B cell (primary cell): ENCODE measurements around the gene RFC2. TPM values are rescaled to one million over a fixed set of nuclear protein-coding genes. Genes with fewer than 3 reads are reported as not detected.
A peak's percentile ranks its signal among the peaks of the same experiment; 100 is the strongest.

Experiments
- ATAC-seq: fragments of 200-7000 bp; cut with Tn5 transposase; one replicate; pipeline ENCODE4 v1.10.0; 2021; ENCODE audit warnings: low read depth, mild to moderate bottlenecking, moderate number of reproducible peaks, moderate library complexity
- CTCF ChIA-PET: fragments of 350-600 bp; sonication (Branson Sonifier 250); formaldehyde crosslinking; loops from one replicate; lab custom pipeline; 2021; ENCODE audit warnings: antibody characterized with exemption, inconsistent platforms; lab: Charles Lee
- POLR2A ChIA-PET: fragments of 350-600 bp; sonication (Branson Sonifier 250); formaldehyde crosslinking; loops from one replicate; lab custom pipeline; 2021; ENCODE audit warnings: antibody characterized with exemption; lab: Charles Lee
- DNase-seq: peaks from one replicate; pipeline ENCODE4 v3.0.0; 2013
- H2AFZ ChIP-seq: 2 replicates; pipeline ENCODE4 v1.6.1; 2012; ENCODE audit warnings: mild to moderate bottlenecking, low read depth, low read length; ENCODE audit not compliant: insufficient read depth, poor library complexity, severe bottlenecking
- H3K27ac ChIP-seq, 2 donors: 1 replicate in 1 of 2; 2 replicates in 1 of 2; pipeline ENCODE4 v1.5.1; 2012 to 2013; ENCODE audit warnings: low read length in 2 of 2, mild to moderate bottlenecking in 2 of 2, moderate library complexity in 1 of 2
- H3K27me3 ChIP-seq, 4 experiments: fragments of 200-600 bp in 1 of 4; sonication (generic) in 1 of 4; replicated peaks in 1 of 4; 1 replicate in 2 of 4; 2 replicates in 2 of 4; pipeline versions ENCODE4 v1.6.1 to v1.7.0; 2013 to 2016; ENCODE audit warnings: low read length in 3 of 4, mild to moderate bottlenecking in 2 of 4, mixed read lengths in 1 of 4, moderate library complexity in 1 of 4; ENCODE audit not compliant: insufficient read depth in 4 of 4, control insufficient read depth in 3 of 4; ENCODE audit errors: control extremely low read depth in 1 of 4
- H3K36me3 ChIP-seq, 2 experiments: replicated peaks in 1 of 2; 1 replicate in 1 of 2; 2 replicates in 1 of 2; pipeline versions ENCODE4 v1.6.1 to v1.7.1; 2013; ENCODE audit warnings: low read length in 1 of 2; ENCODE audit not compliant: insufficient read depth in 2 of 2, control insufficient read depth in 1 of 2; ENCODE audit errors: control extremely low read depth in 1 of 2, extremely low read depth in 1 of 2
- H3K4me1 ChIP-seq, 2 donors: fragments of 200-600 bp in 1 of 2; sonication (generic) in 1 of 2; 1 replicate in 1 of 2; 2 replicates in 1 of 2; pipeline versions ENCODE4 v1.5.1 to v1.6.1; 2013 to 2017; ENCODE audit warnings: low read length in 2 of 2; ENCODE audit not compliant: control insufficient read depth in 2 of 2, insufficient read depth in 2 of 2
- H3K4me2 ChIP-seq: replicated peaks from 2 replicates; pipeline ENCODE3; 2012; ENCODE audit warnings: mild to moderate bottlenecking, low read depth, low read length; ENCODE audit not compliant: poor library complexity, severe bottlenecking
- H3K4me3 ChIP-seq, 5 experiments: fragments of 200-600 bp in 1 of 5; sonication (generic) in 1 of 5; 1 replicate in 3 of 5; 2 replicates in 2 of 5; pipeline versions ENCODE4 v1.5.1 to v1.7.0; 2011 to 2016; ENCODE audit warnings: low read length in 4 of 5, mild to moderate bottlenecking in 4 of 5, low read depth in 2 of 5, control low read depth in 1 of 5, moderate library complexity in 1 of 5; ENCODE audit not compliant: insufficient read depth in 1 of 5; ENCODE audit errors: control extremely low read depth in 1 of 5, extremely low read depth in 1 of 5
- H3K79me2 ChIP-seq: fragments of 200-600 bp; sonication (generic); one replicate; pipeline ENCODE4 v1.6.0; 2016; ENCODE audit warnings: low read length; ENCODE audit not compliant: control insufficient read depth, insufficient read depth
- H3K9ac ChIP-seq: fragments of 200-600 bp; sonication (generic); 2 replicates; pipeline ENCODE4 v1.6.1; 2017; ENCODE audit warnings: mild to moderate bottlenecking, low read length, moderate library complexity
- H3K9me3 ChIP-seq, 3 donors: one replicate each; pipeline versions ENCODE4 v1.6.1 to v1.7.1; 2013; ENCODE audit warnings: low read length in 2 of 3; ENCODE audit not compliant: control insufficient read depth in 2 of 3, insufficient read depth in 1 of 3; ENCODE audit errors: control extremely low read depth in 1 of 3
- H4K20me1 ChIP-seq: 2 replicates; pipeline ENCODE4 v1.6.0; 2012; ENCODE audit warnings: mild to moderate bottlenecking, low read length; ENCODE audit not compliant: insufficient read depth, control insufficient read depth, poor library complexity, severe bottlenecking
- H3K27ac Mint-ChIP-seq: one replicate; pipeline ENCODE4 v1.8.0; 2021; ENCODE audit warnings: mixed read lengths
- H3K27me3 Mint-ChIP-seq: one replicate; pipeline ENCODE4 v1.8.0; 2021; ENCODE audit warnings: mixed read lengths
- H3K4me1 Mint-ChIP-seq: one replicate; pipeline ENCODE4 v1.8.0; 2021; ENCODE audit warnings: mixed read lengths
- H3K4me3 Mint-ChIP-seq: one replicate; pipeline ENCODE4 v1.8.0; 2021; ENCODE audit warnings: mixed read lengths
- H3K9me3 Mint-ChIP-seq: one replicate; pipeline ENCODE4 v1.8.0; 2022; ENCODE audit warnings: mixed read lengths; ENCODE audit not compliant: insufficient read depth
- CTCF ChIP-seq: fragments of 200-600 bp; IDR thresholded peaks from one replicate; pipeline ENCODE4 v1.8.0; 2022; ENCODE audit warnings: antibody characterized with exemption, mild to moderate bottlenecking
- EZH2 ChIP-seq: IDR thresholded peaks from 2 replicates; pipeline ENCODE4 v1.6.1; 2012; ENCODE audit warnings: borderline replicate concordance, low read depth, mild to moderate bottlenecking, moderate library complexity, low read length; ENCODE audit not compliant: insufficient read depth, poor library complexity, severe bottlenecking
- WGBS: methylation state at CpG from one replicate; pipeline ENCODE4 v1.1.5; 2013; ENCODE audit warnings: missing lambda C conversion rate; ENCODE audit not compliant: insufficient coverage; 5-methylcytosine and 5-hydroxymethylcytosine counted together
- intact Hi-C: fragments of 100-400 bp; cut with micrococcal nuclease; formaldehyde crosslinking; loops from one replicate; pipeline ENCODE4 v1.10.0; 2022
- polyA plus RNA-seq: library from polyadenylated mRNA; depleted of rRNA; stranded (reverse); fragments of >200 nt; gene quantifications from 2 replicates; pipeline ENCODE4 v1.2.3, GENCODE V29; 2012
- total RNA-seq, 2 donors: library from RNA; stranded (reverse); fragments of 120-200 nt in 1 of 2; gene quantifications; 1 replicate in 1 of 2; 2 replicates in 1 of 2; pipeline versions ENCODE4 v1.2.3 to v1.2.4, GENCODE V29; 2013 to 2022

The RFC2 gene
- total and polyA plus RNA-seq, 2 donors (not counting 1 experiment from before 2014, with no cell fraction given): 20.2 to 36.4 TPM

GRCh38 chr7:74194686-74195085, 59.5 kb downstream of the RFC2 start:
- no peak overlapping the region for H3K27ac ChIP-seq

GRCh38 chr7:74193913-74194312, 60.3 kb downstream of the RFC2 start:
- Histone ChIP-seq H3K27ac (no peak overlapping the region), H3K27me3 (no peaks in the 10 kb centered on the region), H3K36me3 (peaks cover 2 to 58% of the 10 kb centered on the region in 2 experiments), H3K9me3 (no peaks in the 10 kb centered on the region), H2AFZ (no peak overlapping the region), H3K9ac (no peak overlapping the region), H4K20me1 (peaks cover 44% of the 10 kb centered on the region), H3K4me1 (no peaks in the 10 kb centered on the region), H3K79me2 (peaks cover 29% of the 10 kb centered on the region), H3K4me3 (no peak overlapping the region), H3K4me2 (no peak overlapping the region)
- Mint-ChIP-seq H3K9me3 (no peaks in the 10 kb centered on the region), H3K4me1 (no peaks in the 10 kb centered on the region), H3K27me3 (no peaks in the 10 kb centered on the region), H3K27ac (no peak overlapping the region), H3K4me3 (no peak overlapping the region)
- intact Hi-C loops: no loop called here
- ChIA-PET CTCF (interaction anchor here (1.2 to 1.5 kb wide), 5 partner anchors 9 to 207 kb away, joined by 3 to 8 read pairs (median 3); no protein-coding TSS in a partner anchor), POLR2A (no interaction called here)
- TF ChIP-seq CTCF: no peak
- TF ChIP-seq EZH2: no peak
- no peak for ATAC-seq
- no peak for DNase-seq
- 95% methylated on average over 5 of the region's 7 CpGs for WGBS

More at GRCh38 chr7:74194686-74195085, 59.5 kb downstream of the RFC2 start:
- H3K9ac ChIP-seq: no peak overlapping the region
- H3K27ac Mint-ChIP-seq: peak overlapping the region; percentile 10
- peaks cover 21% of the 10 kb centered on the region for H3K79me2 ChIP-seq
- no peaks in the 10 kb centered on the region for H3K27me3 ChIP-seq
- no peak overlapping the region for H3K4me3 Mint-ChIP-seq
- ATAC-seq (no peak), DNase-seq (no peak)
- H3K4me2 ChIP-seq: no peak overlapping the region
- no peak for TF ChIP-seq EZH2
- TF ChIP-seq CTCF: no peak
- no peaks in the 10 kb centered on the region for H3K9me3 Mint-ChIP-seq
- H3K9me3 ChIP-seq: no peaks in the 10 kb centered on the region
- H4K20me1 ChIP-seq: peaks cover 36% of the 10 kb centered on the region
- intact Hi-C loops: no loop called here
- no peaks in the 10 kb centered on the region for H3K4me1 ChIP-seq
- 91% methylated on average over 13 of the region's 14 CpGs for WGBS
- ChIA-PET POLR2A (no interaction called here), CTCF (interaction anchor here (1.2 to 1.5 kb wide), 2 partner anchors 9 to 11 kb away, joined by 3 read pairs; no protein-coding TSS in a partner anchor)
- peaks cover 2 to 51% of the 10 kb centered on the region in 2 experiments for H3K36me3 ChIP-seq
- H3K27me3 Mint-ChIP-seq: no peaks in the 10 kb centered on the region
- no peaks in the 10 kb centered on the region for H3K4me1 Mint-ChIP-seq
- H2AFZ ChIP-seq: no peak overlapping the region
- H3K4me3 ChIP-seq: no peak overlapping the region
